COLO829 (cell line): ENCODE results near the gene PLCL1.

ENCODE experiments used
- DNase-seq: peaks from one replicate; pipeline ENCODE4 v3.0.0; 2012; ENCODE audit warnings: low spot score

PLCL1 gene

GRCh38 chr2:198060277-198060676 lies 255.9 kb downstream of the PLCL1 start:
- no peak for DNase-seq

- DNase-seq: no peak
Measured at GRCh38 chr2:198062826-198063225, 258.4 kb downstream of the PLCL1 start.

- DNase-seq: no peak
Measured at GRCh38 chr2:198063242-198063641, 258.8 kb downstream of the PLCL1 start.

DNA sequence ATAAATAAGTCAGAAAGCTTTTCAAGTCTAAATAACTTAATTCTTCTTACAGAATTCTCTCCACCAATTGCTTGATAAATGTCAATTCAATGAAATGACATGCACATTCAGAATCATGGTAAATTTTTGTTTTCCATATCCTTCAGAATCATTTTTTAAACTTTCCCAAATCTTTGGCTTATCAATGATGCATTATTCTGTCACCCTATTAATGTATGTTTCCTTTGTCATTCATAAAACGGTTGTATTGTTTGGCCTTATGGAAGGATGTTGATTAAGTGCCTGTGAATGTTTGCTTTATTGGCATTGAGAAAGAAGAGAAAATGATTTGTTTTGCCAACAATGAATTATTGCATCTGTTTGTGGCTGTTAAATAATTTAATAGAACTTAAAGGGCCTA lies 260.9 kb downstream of the PLCL1 start:
- no peak for DNase-seq

GRCh38 chr2:198066597-198066996 lies 262.2 kb downstream of the PLCL1 start:
- DNase-seq: no peak

DNA sequence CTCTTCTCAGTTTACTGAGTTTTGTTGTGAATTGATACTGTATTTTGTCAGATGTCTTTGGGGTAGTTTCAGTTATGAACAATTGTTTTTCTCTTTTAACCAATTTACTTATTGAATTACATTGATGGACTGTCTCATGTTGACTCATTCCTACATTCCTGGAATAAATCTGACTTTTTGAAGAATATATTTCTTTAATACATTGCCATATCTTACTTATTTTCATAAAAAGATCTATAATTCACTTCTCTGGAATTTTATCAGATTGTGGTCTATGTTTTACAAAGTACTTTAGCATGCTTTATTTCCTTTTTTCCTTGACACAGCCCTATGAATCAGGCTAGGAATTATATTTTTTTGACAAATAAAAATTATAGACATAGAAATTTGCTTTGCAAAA lies 268.3 kb downstream of the PLCL1 start:
- DNase-seq: no peak

DNA sequence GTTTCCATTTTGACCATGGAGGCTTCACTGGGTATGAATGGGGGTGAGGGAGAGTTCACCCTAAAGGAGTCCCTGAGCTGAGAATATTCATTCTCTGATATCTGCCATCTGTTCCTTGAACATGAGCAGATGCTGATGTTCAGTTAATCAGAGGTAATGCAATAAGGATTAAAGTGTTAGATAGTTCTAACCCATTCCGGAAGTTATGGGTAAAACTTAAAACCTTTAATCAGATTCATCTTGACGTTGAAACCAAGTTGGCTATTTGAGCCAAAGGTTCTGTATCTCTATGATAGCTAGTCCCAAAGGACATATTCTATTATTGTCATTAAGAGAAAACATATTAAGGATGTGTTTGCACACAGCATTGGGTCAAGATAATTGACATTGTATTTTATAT lies 268.9 kb downstream of the PLCL1 start:
- no peak for DNase-seq

- no peak for DNase-seq
Measured at GRCh38 chr2:198077477-198077876, 273.1 kb downstream of the PLCL1 start.

GRCh38 chr2:198080879-198081765 lies 276.7 kb downstream of the PLCL1 start:
- DNase-seq: no peak

DNA sequence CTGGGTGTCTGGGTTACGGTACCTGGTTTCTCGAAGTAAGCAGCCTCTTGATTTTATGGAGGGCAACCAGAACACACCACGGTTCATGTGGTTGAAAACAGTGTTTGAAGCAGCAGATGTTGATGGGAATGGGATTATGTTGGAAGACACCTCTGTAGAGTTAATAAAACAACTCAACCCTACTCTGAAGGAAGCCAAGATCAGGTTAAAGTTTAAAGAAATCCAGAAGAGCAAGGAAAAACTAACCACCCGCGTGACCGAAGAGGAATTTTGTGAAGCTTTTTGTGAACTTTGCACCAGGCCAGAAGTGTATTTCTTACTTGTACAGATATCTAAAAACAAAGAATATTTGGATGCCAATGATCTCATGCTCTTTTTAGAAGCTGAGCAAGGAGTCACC lies 279.8 kb downstream of the PLCL1 start:
- no peak for DNase-seq

- no peak for DNase-seq
Measured at GRCh38 chr2:198096002-198096401, 291.6 kb downstream of the PLCL1 start.

GRCh38 chr2:198096965-198097364 lies 292.6 kb downstream of the PLCL1 start:
- no peak for DNase-seq

DNA sequence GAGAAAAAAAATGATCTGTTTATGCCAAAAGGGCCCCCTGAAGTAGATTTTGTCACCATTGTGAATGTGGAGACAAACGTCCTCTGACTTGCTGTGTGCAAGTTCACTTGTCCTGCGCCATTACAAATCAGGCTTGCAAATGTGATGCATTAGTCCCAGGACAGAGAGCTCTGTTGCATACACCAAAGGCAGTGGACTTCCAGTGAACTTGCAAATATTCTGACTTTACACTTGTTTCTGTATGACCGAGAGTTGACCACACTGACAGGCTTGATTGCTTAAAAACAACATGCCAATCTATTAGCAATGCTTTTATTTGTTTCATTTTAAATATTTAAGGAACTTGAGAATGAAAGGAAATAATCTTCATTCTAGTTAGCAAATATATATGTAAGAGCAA lies 293.2 kb downstream of the PLCL1 start:
- DNase-seq: no peak

DNA sequence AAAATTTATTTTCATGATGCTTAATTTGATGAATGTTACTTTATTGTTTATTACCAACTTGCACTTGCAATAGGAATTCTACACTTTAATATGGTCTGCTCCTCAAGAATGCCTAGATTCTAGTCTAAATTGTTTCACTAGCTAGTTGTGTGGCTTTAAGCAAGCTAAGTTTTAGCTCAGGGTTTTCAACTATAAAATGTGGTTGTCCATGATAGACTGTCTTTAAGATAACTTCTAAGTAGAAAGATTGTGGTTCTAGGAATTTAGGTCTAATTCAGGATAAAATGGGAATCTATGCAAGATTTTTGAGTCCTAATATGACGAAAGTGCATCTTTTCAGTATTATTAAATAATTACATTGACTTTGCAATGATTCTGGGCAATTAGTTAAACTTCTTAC lies 294.0 kb downstream of the PLCL1 start:
- no peak for DNase-seq

GRCh38 chr2:198098918-198099317 lies 294.5 kb downstream of the PLCL1 start:
- DNase-seq: peak; percentile 40

DNA sequence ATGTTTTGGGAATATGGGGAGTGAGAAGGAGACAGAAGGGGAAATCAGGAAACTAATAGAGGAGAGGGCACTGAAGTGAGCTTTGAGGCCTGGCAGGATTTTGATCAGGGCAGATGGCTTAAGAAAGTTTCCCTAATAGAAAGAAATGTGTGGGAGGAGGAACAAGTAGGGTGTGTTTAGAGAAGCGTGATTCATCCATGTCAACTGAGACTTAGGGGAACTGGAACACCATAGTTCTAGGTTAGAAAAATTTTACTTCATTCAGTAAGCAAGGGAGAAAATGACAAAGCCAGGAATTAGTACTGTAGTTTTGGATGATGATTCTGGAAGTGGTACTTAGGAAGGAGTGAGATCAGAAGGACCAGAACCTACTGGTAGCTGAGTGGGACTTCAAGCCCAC lies 296.0 kb downstream of the PLCL1 start:
- DNase-seq: peak; percentile 51

GRCh38 chr2:198101688-198102087 lies 297.3 kb downstream of the PLCL1 start:
- no peak for DNase-seq

DNA sequence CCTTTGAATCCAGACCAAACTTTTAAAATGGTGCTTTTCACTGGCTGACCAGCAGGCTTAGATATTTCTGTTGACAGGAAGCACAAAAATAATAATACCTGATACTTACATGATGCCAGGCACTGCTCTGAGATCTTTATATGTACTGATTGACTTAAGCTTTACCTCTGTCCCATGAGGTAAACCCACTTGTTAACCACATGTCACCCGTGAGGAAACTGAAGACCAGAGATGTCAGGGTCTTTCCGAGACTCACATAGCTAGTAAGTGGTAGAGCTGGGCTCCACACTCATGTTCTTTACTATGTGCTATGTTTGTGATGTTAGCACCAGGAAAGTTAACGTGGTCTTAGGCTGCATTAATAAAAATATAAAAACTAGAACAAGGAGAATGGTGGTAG lies 297.7 kb downstream of the PLCL1 start:
- DNase-seq: no peak

DNA sequence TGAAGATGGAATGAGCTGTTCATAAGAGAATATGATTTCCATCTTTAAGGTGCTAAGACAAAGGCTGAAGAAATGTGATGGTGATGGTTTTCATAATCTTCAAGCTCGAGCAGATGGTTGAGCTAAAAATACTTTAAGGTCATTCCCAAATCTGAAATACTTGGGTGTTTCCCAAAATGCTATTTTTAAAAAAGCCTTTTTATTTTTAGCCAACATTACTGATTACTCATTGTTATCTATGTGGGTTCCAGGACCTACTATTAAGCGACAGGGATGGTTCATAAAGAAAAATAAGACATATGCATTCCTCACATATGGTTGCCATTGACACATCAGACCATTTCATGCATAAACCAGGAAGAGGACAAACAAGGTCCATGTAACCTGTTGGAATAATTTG lies 298.5 kb downstream of the PLCL1 start:
- no peak for DNase-seq

DNA sequence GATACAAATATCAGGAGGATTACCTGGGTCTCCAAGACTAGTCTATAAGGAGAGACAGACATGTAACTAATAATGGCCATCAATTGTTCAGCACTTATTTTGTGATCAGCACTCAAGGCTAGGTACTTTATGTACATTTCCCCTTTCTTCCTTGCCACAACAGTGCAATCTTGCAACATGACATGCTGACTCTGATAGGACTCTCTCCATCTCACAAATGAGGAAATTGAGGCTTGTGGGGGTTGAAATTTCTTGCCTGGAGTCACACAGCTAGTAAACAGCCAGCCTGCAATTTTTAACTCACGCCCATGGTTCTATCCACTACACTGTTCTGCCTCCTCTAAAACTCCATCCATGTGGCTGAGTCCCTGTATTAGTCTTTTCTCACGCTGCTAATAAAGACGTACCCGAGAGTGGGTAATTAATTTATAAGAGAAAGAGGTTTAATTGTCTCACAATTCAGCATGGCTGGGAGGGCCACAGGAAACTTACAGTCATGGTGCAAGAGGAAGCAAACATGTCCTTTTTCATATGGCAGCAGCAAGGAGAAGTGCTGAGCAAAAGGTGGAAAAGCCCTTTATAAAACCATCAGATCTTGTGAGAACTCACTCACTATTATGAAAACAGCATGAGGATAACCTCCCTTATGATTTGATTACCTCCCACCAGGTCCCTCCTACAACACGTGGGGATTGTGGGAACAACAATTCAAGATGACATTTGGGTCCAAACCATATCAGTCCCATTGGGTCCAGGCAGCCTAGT lies 302.4 kb downstream of the PLCL1 start:
- no peak for DNase-seq

DNA sequence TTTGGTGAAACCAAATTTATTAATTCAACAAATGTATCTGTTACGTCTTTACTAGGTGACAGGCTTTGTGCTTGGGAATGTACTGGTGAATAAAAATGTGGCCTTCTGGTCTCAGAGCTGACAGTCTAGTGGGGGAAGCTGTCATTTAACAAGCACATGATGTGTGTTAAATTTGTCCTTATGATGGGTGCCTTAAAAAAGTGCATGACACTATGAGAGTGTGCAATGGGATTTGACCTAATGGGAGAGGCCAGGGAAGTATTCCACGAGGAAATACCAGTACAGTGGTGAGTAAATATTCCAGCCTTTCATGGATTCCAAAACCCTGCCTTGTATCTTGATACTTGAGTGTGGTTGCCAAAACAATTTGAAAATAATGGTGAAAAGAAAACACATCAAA lies 308.9 kb downstream of the PLCL1 start:
- DNase-seq: no peak

- DNase-seq: no peak
Measured at GRCh38 chr2:198114064-198114463, 309.7 kb downstream of the PLCL1 start.

- DNase-seq: no peak
Measured at GRCh38 chr2:198115201-198115600, 310.8 kb downstream of the PLCL1 start.
